SH-SY5Y (cell line): ENCODE data around the gene PLAAT3.

ENCODE experiments used
- GATA2 ChIP-seq: IDR thresholded peaks from 2 replicates; pipeline ENCODE4 v1.6.1; 2011; ENCODE audit warnings: mild to moderate bottlenecking, low read depth, low read length
- GATA3 ChIP-seq: IDR thresholded peaks from 2 replicates; pipeline ENCODE4 v1.6.1; 2011; ENCODE audit warnings: low read depth, mild to moderate bottlenecking, low read length, moderate library complexity

DNA sequence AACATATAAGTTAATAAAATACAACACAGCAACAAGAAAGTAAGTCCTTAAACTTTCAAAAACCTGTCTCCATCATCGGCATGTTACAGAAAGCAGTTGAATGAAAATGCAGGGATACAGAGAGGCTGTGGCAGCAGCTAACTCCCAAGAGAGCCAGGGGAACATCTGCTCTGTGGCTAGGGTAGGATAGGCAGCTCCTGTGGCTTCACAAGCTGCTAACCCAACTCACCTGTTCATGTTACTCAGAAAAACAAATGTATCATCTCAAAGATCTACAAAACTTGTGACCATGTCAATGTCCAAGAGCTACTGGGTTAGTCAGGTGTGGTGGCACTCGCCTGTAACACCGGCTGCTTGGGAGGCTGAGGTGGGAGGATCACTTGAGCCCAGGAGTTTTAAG, 15.2 kb upstream of the PLAAT3 start:
- TF ChIP-seq GATA3 (no peak), GATA2 (no peak)
